ENCODE measurements around the gene KCNJ10. TPM values are rescaled to one million over a fixed set of nuclear protein-coding genes. Genes with fewer than 3 reads are reported as not detected.

KCNJ10 gene
- total and polyA plus RNA-seq, 2 donors (not counting 3 experiments of a cell fraction or from before 2014, with no cell fraction given) = not detected

DNA sequence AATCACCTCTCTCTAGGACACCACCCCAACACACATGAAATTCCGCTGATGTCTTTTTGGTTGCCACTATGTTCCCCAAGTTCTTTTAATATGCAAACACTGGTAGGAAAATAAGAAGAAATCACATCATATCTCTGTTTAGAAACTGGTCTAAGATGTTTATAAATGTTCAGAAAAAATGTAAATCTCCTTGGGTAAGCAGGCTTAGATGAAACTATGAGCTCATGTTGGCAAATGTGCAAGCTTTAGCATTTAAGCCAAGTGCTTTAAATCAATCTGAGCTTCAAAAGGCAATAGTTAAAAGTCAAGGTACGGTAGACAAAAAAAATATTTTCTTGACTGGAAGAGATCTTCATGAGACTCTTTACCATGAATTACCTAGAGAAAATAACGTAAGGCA, 90.7 kb downstream of the KCNJ10 start:
- BruUV-seq (replicated peaks) = no TSS peak
- Histone ChIP-seq H3K79me2 (ENCODE audit: control insufficient read depth, insufficient read depth, low read length) (no peaks in the 10 kb centered on the region), H4K20me1 (replicated peaks; ENCODE audit: control insufficient read depth, extremely low read depth, insufficient read depth, low read length) (no peaks in the 10 kb centered on the region), H3K4me3 (replicated peaks in 1 of 3; ENCODE audit: insufficient read depth in 1 of 3, low read depth in 1 of 3, low read length in 3 of 3) (no peak overlapping the region), H3K9ac (replicated peaks; ENCODE audit: extremely low read depth, insufficient read depth, low read length) (no peak overlapping the region), H3K36me3 (ENCODE audit: control insufficient read depth in 2 of 2, extremely low read depth in 1 of 2, insufficient read depth in 2 of 2, low read length in 2 of 2) (no peaks in the 10 kb centered on the region), H3K9me3 (replicated peaks; ENCODE audit: control insufficient read depth, insufficient read depth, low read length) (no peaks in the 10 kb centered on the region), H3K9me1 (replicated peaks; ENCODE audit: control insufficient read depth, extremely low read depth, insufficient read depth, low read length) (no peaks in the 10 kb centered on the region), H3K27ac (ENCODE audit: insufficient read depth, low read depth, low read length) (no peak overlapping the region), H3K27me3 (ENCODE audit: control insufficient read depth in 2 of 2, insufficient read depth in 2 of 2, low read length in 2 of 2) (peaks cover 12 to 13% of the 10 kb centered on the region in 2 experiments), H2AFZ (ENCODE audit: low read depth, low read length) (no peak overlapping the region), H3K4me2 (ENCODE audit: insufficient read depth, low read length) (no peak overlapping the region), H3K4me1 (ENCODE audit: control insufficient read depth, extremely low read depth, insufficient read depth, low read length) (no peaks in the 10 kb centered on the region)
- intact Hi-C loops (cut with micrococcal nuclease) = no loop called here
- POLR2A ChIA-PET = no interaction called here
- FAIRE-seq (no peak), DNase-seq (ENCODE audit: low read depth, low spot score) (no peak)
- CTCF ChIA-PET = no interaction called here
- TF ChIP-seq POLR2AphosphoS5 (IDR thresholded peaks at IDR 0.05; ENCODE audit: insufficient read depth, low read depth, low read length) = no peak
- TF ChIP-seq FOS (IDR thresholded peaks at IDR 0.05; ENCODE audit: borderline replicate concordance, insufficient read depth, low read length) = no peak
- TF ChIP-seq EZH2 (IDR thresholded peaks at IDR 0.05; ENCODE audit: borderline replicate concordance, low read depth, low read length, severe bottlenecking) = no peak
- TF ChIP-seq, protein P1, sequence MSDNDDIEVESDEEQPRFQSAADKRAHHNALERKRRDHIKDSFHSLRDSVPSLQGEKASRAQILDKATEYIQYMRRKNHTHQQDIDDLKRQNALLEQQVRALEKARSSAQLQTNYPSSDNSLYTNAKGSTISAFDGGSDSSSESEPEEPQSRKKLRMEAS (IDR thresholded peaks at IDR 0.05; ENCODE audit: insufficient read depth, insufficient read length) = no peak
- no peak for TF ChIP-seq JUN (IDR thresholded peaks at IDR 0.05; ENCODE audit: borderline replicate concordance, insufficient read depth, insufficient read length, low read depth)
- TF ChIP-seq, protein P2, sequence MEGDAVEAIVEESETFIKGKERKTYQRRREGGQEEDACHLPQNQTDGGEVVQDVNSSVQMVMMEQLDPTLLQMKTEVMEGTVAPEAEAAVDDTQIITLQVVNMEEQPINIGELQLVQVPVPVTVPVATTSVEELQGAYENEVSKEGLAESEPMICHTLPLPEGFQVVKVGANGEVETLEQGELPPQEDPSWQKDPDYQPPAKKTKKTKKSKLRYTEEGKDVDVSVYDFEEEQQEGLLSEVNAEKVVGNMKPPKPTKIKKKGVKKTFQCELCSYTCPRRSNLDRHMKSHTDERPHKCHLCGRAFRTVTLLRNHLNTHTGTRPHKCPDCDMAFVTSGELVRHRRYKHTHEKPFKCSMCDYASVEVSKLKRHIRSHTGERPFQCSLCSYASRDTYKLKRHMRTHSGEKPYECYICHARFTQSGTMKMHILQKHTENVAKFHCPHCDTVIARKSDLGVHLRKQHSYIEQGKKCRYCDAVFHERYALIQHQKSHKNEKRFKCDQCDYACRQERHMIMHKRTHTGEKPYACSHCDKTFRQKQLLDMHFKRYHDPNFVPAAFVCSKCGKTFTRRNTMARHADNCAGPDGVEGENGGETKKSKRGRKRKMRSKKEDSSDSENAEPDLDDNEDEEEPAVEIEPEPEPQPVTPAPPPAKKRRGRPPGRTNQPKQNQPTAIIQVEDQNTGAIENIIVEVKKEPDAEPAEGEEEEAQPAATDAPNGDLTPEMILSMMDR (IDR thresholded peaks at IDR 0.05; ENCODE audit: extremely low read depth in 1 of 2, insufficient read depth in 1 of 2, low read depth in 1 of 2, low read length in 2 of 2) = no peak
- no peak for TF ChIP-seq GATA2 (IDR thresholded peaks at IDR 0.05; ENCODE audit: insufficient read depth, insufficient read length, low read depth, low read length)
- TF ChIP-seq MYC (IDR thresholded peaks at IDR 0.05; ENCODE audit: low read depth, low read length) = no peak
- no peak for TF ChIP-seq POLR2A (IDR thresholded peaks at IDR 0.05; ENCODE audit: low read depth, low read length)
- dilution Hi-C loops (cut with MboI; ENCODE audit: extremely low pct_ligation_motif_present, low sequenced_read_pairs) = no loop called here

All from endothelial cell of umbilical vein (primary cell).